Fibroblast of skin of right quadriceps (primary cell): ENCODE results near the gene MAP2K6.
A peak's percentile ranks its signal among the peaks of the same experiment; 100 is the strongest.

Experiments
- DNase-seq: peaks from one replicate; pipeline ENCODE4 v3.0.0-alpha.2; 2013

Gene MAP2K6

DNA sequence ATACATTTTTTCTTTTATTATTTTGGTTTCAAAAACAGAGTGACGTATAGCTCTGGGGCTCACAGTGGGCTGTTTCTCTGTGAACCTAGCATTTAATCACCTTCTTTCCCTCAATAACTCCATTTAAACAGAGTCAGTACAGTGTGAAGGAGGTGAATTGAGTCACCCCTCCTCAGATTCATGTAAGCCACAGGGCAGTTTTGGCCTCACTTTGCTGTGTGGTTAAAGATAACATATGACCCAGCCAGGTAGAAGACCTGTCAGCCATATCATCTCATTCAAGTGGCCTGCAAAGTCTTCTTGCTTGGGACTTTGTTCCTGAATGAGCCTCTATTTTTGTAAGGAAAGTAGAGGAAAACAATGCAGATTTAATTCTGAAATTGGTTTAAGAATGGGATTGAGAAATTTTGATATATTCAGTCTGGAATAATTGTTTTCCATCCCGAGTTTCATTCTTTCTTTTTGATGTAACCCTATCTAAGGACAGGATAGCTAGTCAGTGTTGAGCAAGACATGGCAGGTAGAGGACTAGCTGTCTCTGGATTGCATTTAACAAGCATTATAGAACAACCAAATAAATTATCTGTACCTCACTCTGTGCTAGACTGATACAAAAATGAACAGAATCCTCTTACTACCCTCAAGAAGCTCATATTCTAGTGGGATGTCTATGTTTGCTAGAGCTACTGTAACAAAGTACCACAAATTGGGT, 13.1 kb downstream of the MAP2K6 start:
- DNase-seq = no peak

DNA sequence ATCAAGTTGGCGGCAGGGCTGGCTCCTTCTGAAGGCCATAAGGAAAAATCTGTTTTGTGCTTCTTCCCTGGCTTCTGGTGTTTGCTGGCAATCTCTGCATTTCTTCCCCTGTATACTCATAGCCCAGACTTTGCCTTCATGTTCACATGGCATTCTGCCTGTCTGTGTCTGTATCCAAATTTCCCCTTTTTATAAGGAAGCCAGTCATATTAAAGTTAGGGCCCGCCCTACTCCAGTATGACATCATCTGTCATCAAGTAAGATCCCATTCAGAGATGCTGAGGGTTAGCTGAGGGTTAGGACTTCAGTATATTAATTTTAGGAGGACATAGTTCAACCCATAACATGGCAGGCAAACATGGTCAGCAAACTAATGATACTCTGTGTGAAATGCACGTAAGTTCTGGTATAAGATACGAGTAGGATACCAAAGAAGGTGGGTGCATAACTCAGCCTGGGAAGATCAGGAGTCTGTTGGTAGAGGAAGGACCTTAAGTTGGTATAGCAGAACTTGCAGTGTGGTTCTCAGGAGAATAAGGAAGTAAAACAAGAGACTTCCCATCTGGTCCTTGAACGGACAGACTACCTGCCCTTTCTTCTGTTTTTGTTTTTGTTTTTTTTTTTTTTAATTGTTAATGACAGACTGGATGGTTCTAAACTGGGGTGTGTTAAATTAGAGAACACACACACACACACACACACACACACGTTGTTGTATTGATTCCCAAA, 13.9 kb downstream of the MAP2K6 start:
- DNase-seq = no peak

DNA sequence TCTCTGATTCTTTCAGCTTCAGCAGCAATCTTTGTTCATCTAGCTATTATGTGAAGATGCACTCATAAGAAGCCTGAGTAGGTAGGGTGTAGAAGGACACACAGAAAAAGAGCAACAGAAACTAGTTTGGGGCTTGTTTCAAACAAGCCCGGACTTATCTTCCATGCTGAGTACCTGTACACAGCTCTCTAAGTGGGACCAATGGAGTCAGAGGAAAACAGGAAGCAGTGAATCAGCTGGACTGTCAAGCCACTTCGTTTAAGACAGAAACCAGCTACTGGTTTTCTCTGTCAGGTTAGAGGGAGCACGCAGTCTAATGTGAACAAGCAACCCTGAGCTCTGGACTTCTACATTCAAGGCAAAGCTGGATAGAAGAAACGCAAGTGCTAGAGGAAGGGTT, 16.0 kb downstream of the MAP2K6 start:
- no peak for DNase-seq

- no peak for DNase-seq
Observed at GRCh38 chr17:69431835-69432234, 17.3 kb downstream of the MAP2K6 start.

DNA sequence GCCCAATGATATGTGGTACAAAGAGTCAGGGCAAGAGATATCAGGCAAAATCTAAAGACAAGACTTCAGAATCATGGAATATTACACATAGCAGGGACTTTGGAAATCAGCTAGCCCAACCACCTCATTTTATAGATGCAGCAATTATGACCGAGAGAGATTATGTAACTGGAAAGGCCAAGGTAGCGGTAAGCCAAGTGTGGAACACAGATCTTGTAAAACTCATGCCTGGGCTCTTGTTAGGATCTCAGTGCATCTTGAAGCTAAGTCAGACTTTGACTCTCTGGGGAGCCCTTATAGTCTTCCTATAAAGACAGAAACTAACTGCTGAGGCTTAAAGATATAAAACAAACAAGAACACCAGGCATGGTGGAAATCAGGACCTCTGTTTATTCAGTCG, 18.6 kb downstream of the MAP2K6 start:
- DNase-seq = no peak

- DNase-seq = peak; percentile 38
Observed at GRCh38 chr17:69434164-69434579, 19.7 kb downstream of the MAP2K6 start.

GRCh38 chr17:69435971-69436696, 21.6 kb downstream of the MAP2K6 start:
- DNase-seq = no peak

DNA sequence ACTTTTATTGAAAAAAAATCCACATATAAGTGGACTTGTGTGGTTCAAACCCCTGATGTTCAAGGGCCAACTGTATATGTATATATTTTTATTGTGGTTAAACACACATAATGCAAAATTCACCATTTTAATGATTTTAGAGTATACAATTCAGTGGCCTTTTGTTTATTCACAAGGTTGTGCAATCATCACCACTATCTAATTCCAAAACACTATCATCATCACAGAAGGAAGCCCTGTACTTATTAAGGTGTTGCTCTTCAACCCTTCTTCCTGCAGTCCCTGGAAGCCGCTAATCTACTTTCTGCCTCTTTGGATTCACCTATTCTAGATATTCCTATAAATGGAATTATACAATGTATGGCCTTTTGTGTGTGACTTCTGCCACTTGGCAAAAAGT, 23.0 kb downstream of the MAP2K6 start:
- DNase-seq = no peak

GRCh38 chr17:69438776-69439175, 24.3 kb downstream of the MAP2K6 start:
- DNase-seq = no peak

GRCh38 chr17:69441179-69441578, 26.7 kb downstream of the MAP2K6 start:
- no peak for DNase-seq

- DNase-seq = no peak
Observed at GRCh38 chr17:69443138-69443537, 28.6 kb downstream of the MAP2K6 start.

- no peak for DNase-seq
Observed at GRCh38 chr17:69444023-69444422, 29.5 kb downstream of the MAP2K6 start.

DNA sequence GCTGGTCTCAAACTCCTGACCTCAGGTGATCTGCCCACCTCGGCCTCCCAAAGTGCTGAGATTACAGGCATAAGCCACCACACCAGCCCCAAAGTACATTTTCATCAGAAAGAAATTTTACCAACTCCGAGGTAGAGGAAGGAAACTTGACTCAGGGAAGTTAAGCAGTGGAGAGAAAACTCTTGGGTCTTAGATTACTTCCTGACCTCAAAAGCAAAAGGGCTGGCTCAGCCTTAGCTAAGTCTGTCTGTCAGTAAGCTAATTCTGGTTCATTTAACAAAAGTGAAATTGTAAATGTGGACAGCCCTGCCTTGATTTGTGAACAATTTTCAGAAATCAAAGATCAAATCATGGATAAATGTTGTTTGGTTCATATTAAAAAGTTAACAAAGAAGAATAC, 30.6 kb downstream of the MAP2K6 start:
- DNase-seq = no peak

DNA sequence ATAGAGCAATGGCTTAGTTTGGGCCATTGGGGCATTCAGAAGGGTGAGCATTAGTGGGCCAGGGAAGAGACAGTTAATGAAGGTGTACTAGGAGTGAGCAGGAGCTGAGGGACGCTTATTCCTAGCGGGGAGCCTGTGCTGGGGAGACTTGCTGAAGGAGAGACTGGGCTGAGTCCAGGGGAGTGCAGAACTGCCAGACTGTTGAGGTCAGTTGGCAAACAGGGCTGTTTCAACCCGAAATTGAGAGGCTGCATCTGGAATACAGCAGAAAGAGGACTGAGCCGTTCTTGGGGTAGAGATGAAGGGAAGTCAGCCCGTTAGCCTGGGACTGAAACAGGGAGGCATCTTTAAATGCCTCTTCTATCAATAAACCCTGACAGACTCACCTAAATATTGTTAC, 33.2 kb downstream of the MAP2K6 start:
- no peak for DNase-seq

GRCh38 chr17:69448431-69449102, 34.1 kb downstream of the MAP2K6 start:
- DNase-seq = no peak

GRCh38 chr17:69450131-69450530, 35.6 kb downstream of the MAP2K6 start:
- no peak for DNase-seq

DNA sequence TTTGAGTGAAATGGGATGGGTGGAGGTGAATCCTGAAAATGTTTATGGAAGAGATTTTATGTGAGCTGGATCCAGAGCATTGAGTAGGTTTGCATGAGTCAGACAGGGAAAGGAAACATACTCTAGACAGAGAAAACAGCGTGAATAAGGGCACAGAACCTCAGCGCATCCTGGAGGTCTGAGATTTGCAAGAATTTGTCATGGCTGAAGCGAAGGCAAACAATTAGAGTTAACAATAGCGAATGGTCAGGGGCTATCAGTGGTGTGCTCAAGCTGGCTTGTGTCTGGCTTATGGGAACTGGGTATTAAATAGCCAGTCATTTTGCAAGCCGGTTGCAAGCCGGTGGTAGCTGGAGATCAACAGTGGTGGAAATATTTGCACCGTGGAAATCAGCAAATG, 36.4 kb downstream of the MAP2K6 start:
- DNase-seq = no peak

GRCh38 chr17:69451416-69452394, 37.2 kb downstream of the MAP2K6 start:
- DNase-seq = no peak

DNA sequence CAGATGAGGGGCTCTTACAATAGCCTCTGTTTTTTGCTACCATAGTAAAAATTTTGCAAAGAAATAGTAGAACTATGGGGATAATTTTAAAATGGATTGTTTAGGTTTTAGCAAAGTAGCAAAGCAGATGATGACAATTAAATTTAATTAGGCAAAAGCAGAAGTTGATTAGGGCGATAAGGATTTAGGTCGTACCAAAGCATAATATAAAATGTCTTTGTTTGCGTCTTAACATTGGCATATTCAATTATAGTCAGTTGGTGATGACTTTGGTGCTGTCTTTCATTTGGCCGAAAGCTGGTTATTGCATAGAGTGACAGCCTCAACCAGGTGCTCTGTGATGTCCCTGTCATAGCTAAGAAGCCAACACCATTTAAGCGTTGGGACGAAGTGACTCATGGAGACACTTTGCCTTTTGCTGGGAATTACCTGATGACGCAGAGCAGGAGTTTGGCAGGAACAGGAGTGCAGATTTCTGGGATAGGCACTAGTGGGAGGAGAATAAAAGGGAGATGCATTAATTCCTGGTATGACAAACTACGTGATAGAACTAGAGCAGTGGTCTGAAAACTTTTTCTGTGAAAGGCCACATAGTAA, 38.3 kb downstream of the MAP2K6 start:
- DNase-seq = no peak

DNA sequence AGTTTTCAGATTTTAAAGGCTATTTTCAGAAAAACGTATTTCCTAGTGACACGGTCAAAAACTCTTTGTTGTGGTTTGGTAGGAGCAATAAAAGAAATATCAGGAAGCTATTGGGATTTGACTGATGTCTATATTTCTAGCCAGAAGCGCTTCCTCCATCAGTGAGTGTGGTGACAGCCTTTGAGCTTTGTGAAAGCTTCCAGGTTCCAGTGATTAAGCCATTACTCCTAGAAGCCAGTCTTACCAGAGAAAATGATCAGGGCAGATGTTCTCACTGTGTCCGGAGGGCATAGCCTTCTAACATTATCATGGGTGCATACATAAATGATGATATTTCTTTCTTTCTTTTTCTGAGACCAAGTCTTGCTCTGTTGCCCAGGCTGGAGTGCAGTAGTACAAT, 39.6 kb downstream of the MAP2K6 start:
- DNase-seq = no peak

GRCh38 chr17:69455040-69455439, 40.5 kb downstream of the MAP2K6 start:
- DNase-seq = no peak

DNA sequence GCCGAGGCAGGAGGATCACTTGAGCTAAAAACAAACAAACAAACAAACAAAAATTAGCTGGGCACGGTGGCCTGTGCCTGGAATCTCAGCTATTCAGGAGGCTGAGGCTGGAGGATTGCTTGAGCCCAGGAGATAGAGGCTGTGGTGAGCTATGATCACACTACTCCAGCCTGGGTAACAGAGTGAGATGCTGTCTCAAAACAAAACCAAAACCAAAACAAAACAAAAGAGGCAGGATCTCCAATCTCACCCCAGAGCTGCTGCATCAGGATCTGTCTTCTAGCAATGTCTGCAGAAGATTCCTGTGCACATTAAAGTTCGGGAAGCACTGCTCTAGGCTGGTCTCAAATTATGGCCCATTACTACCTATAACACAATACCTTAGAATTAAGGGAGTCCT, 43.1 kb downstream of the MAP2K6 start:
- no peak for DNase-seq
